ENCODE measurements around the gene THEM4. TPM values are rescaled to one million over a fixed set of nuclear protein-coding genes. Genes with fewer than 3 reads are reported as not detected.

THEM4 gene
- total and polyA plus RNA-seq, 12 donors, result 20.2 to 36.4 (median 26.8) TPM

GRCh38 chr1:151939779-151940178 is 30.5 kb upstream of the THEM4 start:
- no peak for DNase-seq
- H3K4me1 ChIP-seq (replicated peaks in 1 of 2), result peaks cover 0 to 27% of the 10 kb centered on the region in 2 donors
- H3K27ac ChIP-seq, result no peak overlapping the region
- no peak for TF ChIP-seq CTCF (IDR thresholded peaks at IDR 0.05)
- TF ChIP-seq POLR2A (IDR thresholded peaks at IDR 0.05), result no peak
- 50 to 86% (median 63%) methylated on average over 1 of the region's 1 CpG for WGBS, 4 donors
- no peak overlapping the region for H3K4me3 ChIP-seq
- no peaks in the 10 kb centered on the region for H3K9me3 ChIP-seq (replicated peaks in 1 of 3)
- no peaks in the 10 kb centered on the region for H3K27me3 ChIP-seq
- intact Hi-C loops (cut with DNase I), result no loop called here
- no peaks in the 10 kb centered on the region for H3K36me3 ChIP-seq (replicated peaks in 1 of 2)

GRCh38 chr1:151939141-151939540 is 29.8 kb upstream of the THEM4 start:
- H3K27me3 ChIP-seq, result no peaks in the 10 kb centered on the region
- no peak overlapping the region for H3K27ac ChIP-seq
- H3K36me3 ChIP-seq (replicated peaks in 1 of 2), result no peaks in the 10 kb centered on the region
- 86 to 94% (median 91%) methylated on average over 3 of the region's 3 CpGs for WGBS, 4 donors
- intact Hi-C loops (cut with DNase I), result no loop called here
- no peak overlapping the region for H3K4me3 ChIP-seq
- DNase-seq, result no peak
- TF ChIP-seq POLR2A (IDR thresholded peaks at IDR 0.05), result no peak
- H3K4me1 ChIP-seq (replicated peaks in 1 of 2), result peaks cover 0 to 21% of the 10 kb centered on the region in 2 donors
- no peaks in the 10 kb centered on the region for H3K9me3 ChIP-seq (replicated peaks in 1 of 3)

- intact Hi-C loops (cut with DNase I), result no loop called here
- Histone ChIP-seq H3K27me3 (no peaks in the 10 kb centered on the region), H3K9me3 (replicated peaks in 1 of 3) (no peaks in the 10 kb centered on the region), H3K36me3 (replicated peaks in 1 of 2) (no peaks in the 10 kb centered on the region), H3K4me1 (replicated peaks in 1 of 2) (peaks cover 0 to 12% of the 10 kb centered on the region in 2 donors), H3K27ac (no peak overlapping the region), H3K4me3 (no peak overlapping the region)
- WGBS, 4 donors, result 26 to 34% (median 31%) methylated on average over 7 of the region's 7 CpGs
- TF ChIP-seq POLR2A (IDR thresholded peaks at IDR 0.05) (no peak), CTCF (IDR thresholded peaks at IDR 0.05) (no peak)
- DNase-seq, result no peak
Measured at GRCh38 chr1:151936653-151937052, 27.3 kb upstream of the THEM4 start.

- Histone ChIP-seq H3K4me1 (replicated peaks in 1 of 2) (peaks cover 0 to 10% of the 10 kb centered on the region in 2 donors), H3K4me3 (no peak overlapping the region), H3K36me3 (replicated peaks in 1 of 2) (no peaks in the 10 kb centered on the region), H3K9me3 (replicated peaks in 1 of 3) (no peaks in the 10 kb centered on the region), H3K27ac (no peak overlapping the region), H3K27me3 (no peaks in the 10 kb centered on the region)
- TF ChIP-seq POLR2A (IDR thresholded peaks at IDR 0.05) (no peak), CTCF (IDR thresholded peaks at IDR 0.05) (no peak)
- intact Hi-C loops (cut with DNase I), result loop anchor here in 1 of 2 donors (2.0 kb wide), 1 partner anchor 63 kb away; no protein-coding TSS in a partner anchor
- DNase-seq, result no peak
- 36 to 43% (median 39%) methylated on average over 2 of the region's 2 CpGs for WGBS, 4 donors
Measured at GRCh38 chr1:151935894-151936602, 26.7 kb upstream of the THEM4 start.

- no peak for DNase-seq
- peaks cover 0 to under 1% of the 10 kb centered on the region in 2 donors for H3K4me1 ChIP-seq (replicated peaks in 1 of 2)
- H3K36me3 ChIP-seq (replicated peaks in 1 of 2), result no peaks in the 10 kb centered on the region
- no peaks in the 10 kb centered on the region for H3K9me3 ChIP-seq (replicated peaks in 1 of 3)
- H3K27me3 ChIP-seq, result no peaks in the 10 kb centered on the region
- TF ChIP-seq CTCF (IDR thresholded peaks at IDR 0.05), result no peak
- no peak for TF ChIP-seq POLR2A (IDR thresholded peaks at IDR 0.05)
- WGBS, 4 donors, result 70 to 77% (median 74%) methylated on average over 3 of the region's 3 CpGs
- H3K4me3 ChIP-seq, result no peak overlapping the region
- no peak overlapping the region for H3K27ac ChIP-seq
- intact Hi-C loops (cut with DNase I), result loop anchor here in 1 of 2 donors (2.0 kb wide), 1 partner anchor 64 kb away; no protein-coding TSS in a partner anchor
Measured at GRCh38 chr1:151935154-151935553, 25.8 kb upstream of the THEM4 start.
